ENCODE results near the gene ATF7. TPM values are rescaled to one million over a fixed set of nuclear protein-coding genes. Genes with fewer than 3 reads are reported as not detected.
A peak's percentile ranks its signal among the peaks of the same experiment; 100 is the strongest.
"Not testable (repeated sequence)": the region's sequence is repeated elsewhere in the genome, so short reads cannot be mapped to it uniquely, and the experiment has no call there.

Gene ATF7
- total RNA-seq, 2 experiments from 2014 or later, result 13.3 to 14.3 TPM

GRCh38 chr12:53482626-53483168 lies 143.5 kb downstream of the ATF7 start:
- H3K4me3 Mint-ChIP-seq, result no peak overlapping the region
- H3K36me3 Mint-ChIP-seq (ENCODE audit: low read depth), result peaks cover 83% of the 10 kb centered on the region
- peak overlapping the region; percentile 5 for H3K27ac Mint-ChIP-seq
- no peak for TF ChIP-seq CTCF (IDR thresholded peaks at IDR 0.05)
- no peak overlapping the region for H3K4me3 ChIP-seq (ENCODE audit: low read length)
- H3K27ac ChIP-seq (ENCODE audit: low read depth in 1 of 2, low read length in 2 of 2), result no peak overlapping the region
- ChIA-PET CTCF (interaction anchor here (0.7 to 2.4 kb wide), 3 partner anchors 10 to 29 kb away, joined by 3 to 9 read pairs (median 3); no protein-coding TSS in a partner anchor), POLR2A (interaction anchor here (0.9 to 3.6 kb wide), 7 partner anchors 10 to 30 kb away, joined by 3 to 24 read pairs (median 4); partner anchors contain the start of genes MAP3K12 and TARBP2)
- H3K4me1 Mint-ChIP-seq (ENCODE audit: low read depth), result peaks cover 11% of the 10 kb centered on the region
- no peaks in the 10 kb centered on the region for H3K9me3 Mint-ChIP-seq
- H3K9me3 ChIP-seq (ENCODE audit: control insufficient read depth in 1 of 2, insufficient read depth in 1 of 2, low read length in 2 of 2), result no peaks in the 10 kb centered on the region
- intact Hi-C loops (cut with DNase I, micrococcal nuclease), result no loop called here
- peak in 1 of 14 experiments; percentile 30 for DNase-seq
- H3K27me3 Mint-ChIP-seq, result no peaks in the 10 kb centered on the region
- H3K27me3 ChIP-seq (ENCODE audit: control insufficient read depth in 1 of 2, insufficient read depth in 2 of 2, low read length in 2 of 2), result no peaks in the 10 kb centered on the region
- H3K36me3 ChIP-seq (ENCODE audit: insufficient read depth, low read length), result peaks cover 94% of the 10 kb centered on the region
- ATAC-seq (ENCODE audit: poor library complexity), result no peak
- H3K4me1 ChIP-seq (ENCODE audit: insufficient read depth, low read length), result peaks cover 7% of the 10 kb centered on the region

GRCh38 chr12:53481939-53482586 lies 144.1 kb downstream of the ATF7 start:
- peak in 2 of 14 experiments; percentile 50 to 59 for DNase-seq
- no peak for TF ChIP-seq CTCF (IDR thresholded peaks at IDR 0.05)
- no peaks in the 10 kb centered on the region for H3K27me3 ChIP-seq (ENCODE audit: control insufficient read depth in 1 of 2, insufficient read depth in 2 of 2, low read length in 2 of 2)
- peaks cover 7% of the 10 kb centered on the region for H3K4me1 ChIP-seq (ENCODE audit: insufficient read depth, low read length)
- no peaks in the 10 kb centered on the region for H3K9me3 ChIP-seq (ENCODE audit: control insufficient read depth in 1 of 2, insufficient read depth in 1 of 2, low read length in 2 of 2)
- ChIA-PET POLR2A (interaction anchor here (0.9 to 3.6 kb wide), 8 partner anchors 9 to 102 kb away, joined by 3 to 24 read pairs (median 4); partner anchors contain the start of genes MAP3K12, SP1 and TARBP2), CTCF (interaction anchor here (0.6 to 2.4 kb wide), 5 partner anchors 9 to 146 kb away, joined by 3 to 9 read pairs (median 3); no protein-coding TSS in a partner anchor)
- H3K4me3 Mint-ChIP-seq, result peak overlapping the region; percentile 6
- peak overlapping the region; percentile 57 for H3K27ac Mint-ChIP-seq
- peak; percentile 73 for ATAC-seq (ENCODE audit: poor library complexity)
- no peak overlapping the region for H3K4me3 ChIP-seq (ENCODE audit: low read length)
- H3K4me1 Mint-ChIP-seq (ENCODE audit: low read depth), result peaks cover 12% of the 10 kb centered on the region
- H3K9me3 Mint-ChIP-seq, result no peaks in the 10 kb centered on the region
- peaks cover 95% of the 10 kb centered on the region for H3K36me3 ChIP-seq (ENCODE audit: insufficient read depth, low read length)
- H3K36me3 Mint-ChIP-seq (ENCODE audit: low read depth), result peaks cover 83% of the 10 kb centered on the region
- intact Hi-C loops (cut with DNase I, micrococcal nuclease), result no loop called here
- no peak overlapping the region for H3K27ac ChIP-seq (ENCODE audit: low read depth in 1 of 2, low read length in 2 of 2)
- no peaks in the 10 kb centered on the region for H3K27me3 Mint-ChIP-seq

GRCh38 chr12:53481458-53481857 lies 144.7 kb downstream of the ATF7 start:
- H3K4me1 Mint-ChIP-seq (ENCODE audit: low read depth), result peaks cover 18% of the 10 kb centered on the region
- peaks cover 95% of the 10 kb centered on the region for H3K36me3 ChIP-seq (ENCODE audit: insufficient read depth, low read length)
- H3K4me1 ChIP-seq (ENCODE audit: insufficient read depth, low read length); intact Hi-C loops (cut with DNase I, micrococcal nuclease); ATAC-seq (ENCODE audit: poor library complexity); H3K27ac Mint-ChIP-seq; H3K27me3 ChIP-seq (ENCODE audit: control insufficient read depth in 1 of 2, insufficient read depth in 2 of 2, low read length in 2 of 2); H3K27ac ChIP-seq (ENCODE audit: low read depth in 1 of 2, low read length in 2 of 2); H3K27me3 Mint-ChIP-seq; H3K4me3 Mint-ChIP-seq; H3K4me3 ChIP-seq (ENCODE audit: low read length); H3K9me3 Mint-ChIP-seq; DNase-seq; H3K9me3 ChIP-seq (ENCODE audit: control insufficient read depth in 1 of 2, insufficient read depth in 1 of 2, low read length in 2 of 2): not testable (repeated sequence)
- peaks cover 89% of the 10 kb centered on the region for H3K36me3 Mint-ChIP-seq (ENCODE audit: low read depth)
- ChIA-PET CTCF (interaction anchor here (0.6 to 2.4 kb wide), 5 partner anchors 9 to 147 kb away, joined by 3 to 9 read pairs (median 3); no protein-coding TSS in a partner anchor), POLR2A (interaction anchor here (0.9 to 3.6 kb wide), 7 partner anchors 8 to 102 kb away, joined by 3 to 24 read pairs (median 4); partner anchors contain the start of genes MAP3K12, SP1 and TARBP2)

Measured in CD4-positive, alpha-beta T cell (primary cell).